GM18520 (cell line): ENCODE measurements around the gene AARS2.
A peak's percentile ranks its signal among the peaks of the same experiment; 100 is the strongest.

Source experiments
- ATAC-seq: cut with Tn5 transposase; IDR thresholded peaks from one replicate; pipeline ENCODE4 v1.9.1; 2021; ENCODE audit not compliant: unreplicated experiment

Gene AARS2

GRCh38 chr6:44264154-44265006 lies 48.8 kb downstream of the AARS2 start:
- ATAC-seq: no peak

DNA sequence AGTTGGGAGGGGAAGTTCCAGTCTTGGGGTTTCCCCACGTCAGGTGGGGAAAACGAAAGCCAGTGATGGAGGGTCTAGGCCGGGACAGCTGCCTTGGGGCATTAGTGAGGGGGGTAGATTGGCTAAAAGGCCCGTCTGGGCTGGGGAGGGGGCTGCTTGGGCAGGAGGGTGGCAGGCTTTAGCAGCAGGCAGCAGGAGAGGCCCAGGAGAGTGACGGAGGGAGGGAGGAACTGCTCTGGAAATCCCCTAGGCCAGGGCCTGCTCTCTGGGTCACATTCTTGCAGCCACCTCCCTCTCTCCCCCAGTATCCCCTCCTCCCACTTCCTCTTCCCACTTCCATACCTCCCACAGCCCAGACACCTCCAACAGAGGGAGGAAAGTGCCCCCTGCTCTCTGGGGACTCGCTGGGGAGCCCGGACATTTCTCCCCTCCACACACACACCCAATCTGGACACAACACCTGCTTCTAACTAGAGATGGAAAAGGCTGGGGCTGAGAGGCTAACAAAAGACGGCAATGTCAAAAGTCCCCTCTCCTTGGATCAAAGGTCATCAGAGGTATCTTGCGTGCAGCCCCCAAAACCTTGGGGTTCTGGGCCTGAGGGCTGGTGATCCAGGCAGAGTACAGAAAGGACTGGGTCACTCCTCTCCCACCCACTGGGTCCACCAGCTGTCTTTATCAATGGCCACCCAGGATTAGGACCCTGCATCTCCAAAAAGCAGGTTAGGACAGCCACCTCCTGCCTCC lies 49.6 kb downstream of the AARS2 start:
- no peak for ATAC-seq

DNA sequence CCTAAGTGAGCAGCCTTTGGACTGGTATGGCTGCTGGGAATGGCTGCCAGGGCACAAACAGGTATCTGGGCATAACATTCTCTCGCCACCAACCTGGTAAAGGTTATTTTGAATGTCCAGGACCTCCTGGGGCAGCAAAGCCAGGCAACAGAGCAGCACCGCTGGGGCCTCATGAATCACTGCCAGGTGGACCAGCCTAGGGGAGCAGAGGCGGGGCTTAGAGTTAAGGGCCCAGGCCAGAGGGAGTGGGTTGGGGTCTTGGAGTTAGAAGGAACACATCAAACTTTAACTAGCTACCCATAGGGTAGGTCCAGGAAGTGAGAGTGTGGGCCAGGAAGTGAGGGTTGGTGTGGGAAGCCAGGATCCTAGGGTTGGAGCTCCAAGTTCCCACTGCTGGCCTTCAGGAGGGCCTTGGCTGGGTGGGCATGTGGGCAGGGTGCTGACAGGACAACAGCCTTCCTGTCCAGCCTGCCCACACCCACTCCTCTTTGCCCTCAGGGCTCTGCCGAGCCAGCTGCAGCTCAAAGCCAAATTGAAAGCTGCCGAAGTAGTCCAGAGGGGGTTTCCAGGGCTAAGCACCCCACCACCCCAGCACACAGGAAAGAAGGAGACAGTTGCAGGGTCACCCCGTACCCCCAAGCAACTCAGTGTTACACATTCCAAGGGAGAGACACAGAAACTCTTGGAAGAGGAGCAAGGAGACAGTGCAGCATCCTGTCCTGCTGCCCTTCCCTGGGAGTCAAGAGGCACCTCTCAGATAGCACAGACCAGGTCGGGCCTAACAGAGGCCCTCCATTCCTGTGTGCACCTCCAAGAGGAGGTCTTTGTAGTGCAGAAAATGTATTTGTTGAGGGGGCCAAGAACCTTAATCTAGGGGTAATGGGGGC lies 50.4 kb downstream of the AARS2 start:
- no peak for ATAC-seq

- no peak for ATAC-seq
These were observed 51.6 kb downstream of the AARS2 start for GRCh38 chr6:44261581-44261980.

GRCh38 chr6:44260451-44261297 lies 52.5 kb downstream of the AARS2 start:
- ATAC-seq: no peak

DNA sequence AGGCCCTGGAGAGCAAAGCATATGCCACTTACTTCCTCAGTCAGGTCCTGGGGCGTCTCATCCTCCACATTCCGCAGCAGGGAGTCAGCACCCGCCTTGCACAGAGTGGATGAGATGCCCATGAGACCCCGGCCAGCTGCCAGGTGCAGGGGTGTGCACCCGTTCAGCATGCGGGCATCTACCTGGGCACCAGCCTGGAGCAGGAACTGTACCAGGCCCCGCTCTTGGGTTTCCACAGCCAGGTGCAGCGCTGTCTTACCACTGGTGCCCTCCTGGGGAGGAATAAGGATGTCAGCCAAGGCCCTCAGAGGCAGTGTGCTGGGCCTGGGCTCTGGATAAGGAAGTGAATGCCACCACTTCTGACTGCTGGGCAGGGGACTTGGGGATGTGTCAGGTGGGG lies 53.1 kb downstream of the AARS2 start:
- ATAC-seq: no peak

DNA sequence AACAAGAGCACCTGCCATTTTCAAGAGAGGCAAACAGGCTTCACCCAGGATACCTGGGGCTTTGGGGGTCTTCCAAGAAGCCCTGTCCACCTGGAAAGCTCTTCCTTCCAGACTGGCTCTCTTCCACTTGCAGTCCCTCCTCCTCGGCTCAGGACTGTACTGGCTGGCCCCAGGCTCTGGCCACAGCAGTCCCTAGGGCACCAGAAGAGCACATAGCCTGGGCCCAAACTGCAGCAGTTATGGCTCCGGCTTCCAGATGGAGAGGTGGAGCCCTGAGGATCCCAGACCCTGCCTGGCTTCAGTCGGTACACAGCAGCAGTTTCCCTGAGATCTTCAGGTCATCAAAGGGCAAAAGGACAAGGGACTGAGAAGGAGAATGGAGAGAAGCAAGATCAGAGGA lies 54.2 kb downstream of the AARS2 start:
- no peak for ATAC-seq

DNA sequence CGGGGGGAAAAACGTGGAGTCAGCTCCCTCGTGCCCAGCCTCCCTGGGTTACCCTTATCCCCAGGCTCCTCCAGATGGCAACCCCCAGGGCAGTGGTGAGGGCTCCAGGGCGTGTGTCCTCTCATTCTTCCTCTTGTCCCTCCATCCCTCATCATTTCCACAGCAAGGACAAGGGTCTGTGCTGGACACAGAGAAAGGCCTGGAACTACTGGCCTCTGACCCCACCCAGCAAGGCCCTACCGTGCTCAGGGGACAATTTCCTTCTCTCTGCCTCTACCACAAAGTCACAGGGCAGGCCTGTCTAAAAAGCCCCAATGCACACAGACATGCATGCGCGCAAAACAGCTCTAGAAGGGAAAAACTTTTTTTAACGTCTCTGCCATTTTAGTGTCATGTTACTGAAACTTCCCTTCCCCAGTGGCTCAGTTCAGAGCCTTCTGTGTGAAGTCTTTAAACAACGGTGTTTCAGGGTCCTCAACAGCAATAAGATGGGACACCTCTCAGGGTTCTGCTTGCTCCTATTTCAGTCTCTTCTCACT lies 54.8 kb downstream of the AARS2 start:
- no peak for ATAC-seq

DNA sequence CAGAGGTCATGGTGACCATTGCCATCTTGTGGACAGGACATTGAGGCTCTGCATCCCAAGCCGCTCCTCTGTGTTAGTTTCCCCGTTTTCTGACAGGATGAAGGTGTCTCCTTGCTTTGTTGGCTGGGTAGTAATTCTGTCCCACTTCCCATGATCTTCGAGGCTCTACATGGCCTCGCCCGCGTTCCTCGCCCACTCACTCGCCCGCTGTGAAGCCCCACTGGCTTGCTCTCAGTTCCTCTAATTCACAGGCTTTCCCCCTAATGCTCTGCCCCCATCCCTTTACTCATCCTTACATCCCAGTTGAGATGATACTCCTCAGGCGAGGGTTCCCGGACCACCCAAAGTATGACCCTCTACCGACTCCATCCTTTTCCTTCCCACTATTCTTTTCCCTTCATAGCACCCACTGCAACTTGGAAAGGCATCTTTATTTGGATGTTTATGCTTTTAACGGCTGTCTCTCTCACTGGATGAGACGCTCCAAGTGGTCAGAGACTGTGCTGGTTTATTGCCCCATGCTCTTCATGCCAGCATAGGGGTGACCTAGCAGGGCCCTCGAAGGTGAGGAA lies 55.3 kb downstream of the AARS2 start:
- ATAC-seq: no peak

DNA sequence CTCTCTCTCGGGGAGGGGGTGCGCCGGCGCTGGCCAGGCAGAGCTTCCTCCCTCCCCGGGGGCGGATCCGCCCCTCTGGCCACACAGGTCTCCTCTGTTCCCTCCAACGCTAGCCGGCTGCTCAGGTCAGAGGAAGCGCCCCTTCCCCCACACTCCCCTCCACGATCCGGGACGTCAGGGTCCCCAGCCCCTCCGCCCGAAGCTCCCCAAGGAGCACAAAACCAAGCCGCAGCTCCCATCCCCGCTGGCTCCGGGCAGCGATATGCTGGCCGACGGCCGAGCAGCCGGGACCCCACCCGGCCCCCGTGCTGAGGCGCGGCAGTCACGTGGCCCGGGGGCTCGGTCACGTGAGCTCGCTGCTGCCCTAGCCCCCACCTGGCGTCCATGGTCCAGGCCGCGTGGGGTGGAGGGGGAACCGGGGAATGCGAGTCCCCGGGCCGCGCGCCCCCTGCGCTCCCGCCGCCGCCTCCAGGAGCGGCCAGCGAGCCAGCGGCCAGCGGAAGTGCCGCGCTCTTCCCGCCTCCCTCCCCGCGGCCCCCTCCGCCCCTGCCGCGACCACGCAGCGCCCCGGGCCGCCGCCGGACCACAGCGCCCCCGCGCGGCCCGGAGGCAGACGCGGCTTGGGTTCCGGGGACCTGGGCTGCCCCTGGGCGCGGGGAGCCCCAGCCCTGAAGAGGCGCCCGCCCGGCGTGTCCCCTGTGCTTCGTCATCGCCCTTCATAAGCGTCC lies 56.0 kb downstream of the AARS2 start, which contains the start of gene SLC35B2:
Gene SLC35B2, minus strand, starts transcription at position 504 of the 728 bp plus-strand sequence. Its CDS starts 118 bp downstream, at position 386.
- ATAC-seq: peak; percentile 36

- ATAC-seq: no peak
These were observed 56.4 kb downstream of the AARS2 start for GRCh38 chr6:44256775-44257024.

GRCh38 chr6:44255871-44256774 lies 57.0 kb downstream of the AARS2 start:
- ATAC-seq: no peak

DNA sequence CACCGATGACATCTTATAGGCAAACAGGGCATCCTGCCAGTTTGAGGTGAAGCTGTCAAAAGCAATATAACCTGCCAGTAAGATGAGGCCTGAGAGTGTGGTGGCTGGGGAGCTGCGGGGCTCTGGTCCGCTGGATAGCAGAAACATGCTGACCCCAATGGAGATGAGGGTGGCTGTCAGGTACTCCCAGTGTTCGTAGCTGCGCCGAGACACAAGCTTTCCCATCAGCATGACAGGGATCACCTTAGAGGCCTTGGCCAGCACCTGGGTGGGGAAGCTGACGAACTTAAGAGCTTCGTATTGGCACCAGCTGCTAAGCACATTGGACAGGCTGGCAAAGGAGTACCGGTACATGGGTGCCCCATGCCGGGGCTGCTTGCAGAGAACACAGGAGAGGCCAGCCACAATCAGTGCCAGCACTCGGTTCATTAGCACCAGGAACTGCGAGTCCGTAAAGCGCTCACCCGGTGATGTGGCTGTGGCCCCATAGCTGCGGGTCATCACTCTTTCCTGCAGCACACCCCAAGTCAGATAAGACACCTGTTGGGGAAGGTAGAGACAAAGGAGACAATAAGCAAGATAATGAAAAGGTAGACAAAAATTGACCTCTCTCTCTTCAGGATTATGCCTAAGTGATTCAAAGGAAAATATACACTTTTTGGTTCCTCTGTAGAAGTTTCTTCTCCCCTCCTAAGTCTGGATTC lies 57.9 kb downstream of the AARS2 start:
- no peak for ATAC-seq

GRCh38 chr6:44254191-44255104 lies 58.7 kb downstream of the AARS2 start:
- no peak for ATAC-seq

DNA sequence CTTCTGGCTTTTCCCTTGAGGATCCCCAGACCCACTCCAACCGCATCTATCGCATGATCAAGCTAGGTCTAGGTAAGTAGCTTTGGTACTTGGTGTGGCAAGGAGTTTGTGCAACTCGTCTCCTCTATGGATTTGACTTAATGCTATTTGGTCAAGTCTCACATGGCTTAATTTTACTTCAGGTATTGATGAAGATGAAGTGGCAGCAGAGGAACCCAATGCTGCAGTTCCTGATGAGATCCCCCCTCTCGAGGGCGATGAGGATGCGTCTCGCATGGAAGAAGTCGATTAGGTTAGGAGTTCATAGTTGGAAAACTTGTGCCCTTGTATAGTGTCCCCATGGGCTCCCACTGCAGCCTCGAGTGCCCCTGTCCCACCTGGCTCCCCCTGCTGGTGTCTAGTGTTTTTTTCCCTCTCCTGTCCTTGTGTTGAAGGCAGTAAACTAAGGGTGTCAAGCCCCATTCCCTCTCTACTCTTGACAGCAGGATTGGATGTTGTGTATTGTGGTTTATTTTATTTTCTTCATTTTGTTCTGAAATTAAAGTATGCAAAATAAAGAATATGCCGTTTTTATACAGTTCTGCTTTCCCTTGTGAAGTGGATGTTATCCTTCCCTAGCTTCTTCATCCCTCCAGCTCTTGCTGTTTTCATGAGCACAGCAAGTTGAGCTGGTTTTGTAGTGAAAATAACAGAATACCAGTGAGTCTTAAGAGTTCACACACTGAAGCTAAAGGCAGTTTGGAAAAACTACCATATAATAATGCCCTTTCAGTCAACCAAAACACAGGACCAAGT lies 59.6 kb downstream of the AARS2 start:
- ATAC-seq: no peak
